Upper lobe of right lung (tissue), 1 donor: ENCODE data around the gene PPP1R16B. TPM values are rescaled to one million over a fixed set of nuclear protein-coding genes. Genes with fewer than 3 reads are reported as not detected.

ENCODE experiments used
- ATAC-seq: fragments of 200-7000 bp; cut with Tn5 transposase; one replicate; pipeline ENCODE4 v1.9.1; 2020; ENCODE audit warnings: mild to moderate bottlenecking, moderate library complexity
- DNase-seq: peaks from one replicate; pipeline ENCODE4 v3.0.0-alpha.2; 2020
- H3K27ac ChIP-seq: fragments of 200-600 bp; one replicate; pipeline ENCODE4 v1.8.0; 2022
- H3K27me3 ChIP-seq: fragments of 200-600 bp; one replicate; pipeline ENCODE4 v1.8.0; 2022; ENCODE audit warnings: mild to moderate bottlenecking
- H3K36me3 ChIP-seq: fragments of 200-600 bp; one replicate; pipeline ENCODE4 v1.8.0; 2022
- H3K4me1 ChIP-seq: fragments of 200-600 bp; one replicate; pipeline ENCODE4 v1.8.0; 2022
- H3K4me3 ChIP-seq: fragments of 200-600 bp; one replicate; pipeline ENCODE4 v1.8.0; 2022; ENCODE audit warnings: mild to moderate bottlenecking
- H3K9me3 ChIP-seq: fragments of 200-600 bp; one replicate; pipeline ENCODE4 v1.8.0; 2022
- intact Hi-C: fragments of 100-400 bp; cut with DNase I; formaldehyde crosslinking; loops from one replicate; pipeline ENCODE4 v1.11.0; 2022
- total RNA-seq: library from RNA; stranded (reverse); fragmentation: NEBNext Ultra II Directional; extraction: Animal tissue kit (Norgen Biotek cat#: 25700); gene quantifications from one replicate; pipeline ENCODE4 v1.2.1, GENCODE V29; 2021
- TF ChIP-seq, protein P1 (sequence below): fragments of 200-600 bp; IDR thresholded peaks from one replicate; pipeline ENCODE4 v1.8.0; 2022; ENCODE audit warnings: antibody characterized with exemption
- donor health status: DM: no; HTN: yes; CAD: no; lungs with severe emphysema.

The PPP1R16B gene
- total RNA-seq, 1 donor from 2014 or later = 22.1 TPM

DNA sequence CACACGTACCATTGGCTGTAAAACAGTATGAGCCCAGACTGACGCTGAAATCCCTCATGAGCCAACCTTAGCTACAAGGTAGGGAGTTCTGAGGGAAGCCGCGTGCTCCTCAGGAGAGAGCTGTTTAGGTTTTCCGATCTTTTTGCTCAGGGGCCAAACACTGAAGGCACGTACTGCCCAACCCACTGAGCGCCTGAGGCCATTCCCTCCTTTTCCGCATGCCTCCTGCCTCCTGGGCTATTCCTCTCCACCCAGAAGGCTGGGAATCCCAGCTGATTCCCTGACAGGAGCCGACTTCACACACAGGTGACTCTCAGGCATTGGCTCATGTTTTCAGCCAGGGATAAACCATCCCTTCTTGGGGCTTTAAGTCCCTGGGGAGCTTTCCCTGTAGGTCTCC is 115.4 kb downstream of the PPP1R16B start:
- TF ChIP-seq, protein P1, sequence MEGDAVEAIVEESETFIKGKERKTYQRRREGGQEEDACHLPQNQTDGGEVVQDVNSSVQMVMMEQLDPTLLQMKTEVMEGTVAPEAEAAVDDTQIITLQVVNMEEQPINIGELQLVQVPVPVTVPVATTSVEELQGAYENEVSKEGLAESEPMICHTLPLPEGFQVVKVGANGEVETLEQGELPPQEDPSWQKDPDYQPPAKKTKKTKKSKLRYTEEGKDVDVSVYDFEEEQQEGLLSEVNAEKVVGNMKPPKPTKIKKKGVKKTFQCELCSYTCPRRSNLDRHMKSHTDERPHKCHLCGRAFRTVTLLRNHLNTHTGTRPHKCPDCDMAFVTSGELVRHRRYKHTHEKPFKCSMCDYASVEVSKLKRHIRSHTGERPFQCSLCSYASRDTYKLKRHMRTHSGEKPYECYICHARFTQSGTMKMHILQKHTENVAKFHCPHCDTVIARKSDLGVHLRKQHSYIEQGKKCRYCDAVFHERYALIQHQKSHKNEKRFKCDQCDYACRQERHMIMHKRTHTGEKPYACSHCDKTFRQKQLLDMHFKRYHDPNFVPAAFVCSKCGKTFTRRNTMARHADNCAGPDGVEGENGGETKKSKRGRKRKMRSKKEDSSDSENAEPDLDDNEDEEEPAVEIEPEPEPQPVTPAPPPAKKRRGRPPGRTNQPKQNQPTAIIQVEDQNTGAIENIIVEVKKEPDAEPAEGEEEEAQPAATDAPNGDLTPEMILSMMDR = no peak
- Histone ChIP-seq H3K36me3 (no peaks in the 10 kb centered on the region), H3K27ac (no peak overlapping the region), H3K9me3 (no peaks in the 10 kb centered on the region), H3K4me3 (no peak overlapping the region), H3K4me1 (no peaks in the 10 kb centered on the region), H3K27me3 (no peaks in the 10 kb centered on the region)
- intact Hi-C loops = no loop called here
- ATAC-seq = no peak
- DNase-seq = no peak

DNA sequence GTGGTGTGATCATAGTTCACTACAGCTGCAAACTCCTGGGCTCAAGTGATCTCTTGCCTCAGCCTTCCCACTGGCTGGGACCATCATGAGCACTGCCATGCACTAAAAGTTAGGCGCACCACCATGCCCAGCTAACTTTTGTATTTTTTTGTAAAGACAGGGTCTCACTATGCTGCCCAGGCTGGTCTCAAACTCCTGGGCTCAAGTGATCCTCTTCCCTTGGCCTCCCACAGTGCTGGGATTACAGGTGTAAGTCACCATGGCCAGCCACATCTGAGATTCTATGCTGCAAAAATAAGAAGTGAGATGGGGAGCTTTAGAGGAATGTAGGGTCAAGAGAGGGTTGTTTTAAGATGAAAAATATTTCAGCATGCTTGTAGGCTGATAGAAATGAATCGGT is 119.2 kb downstream of the PPP1R16B start:
- H3K27ac ChIP-seq = no peak overlapping the region
- H3K9me3 ChIP-seq = no peaks in the 10 kb centered on the region
- no peak overlapping the region for H3K4me3 ChIP-seq
- TF ChIP-seq, protein P1 = no peak
- H3K36me3 ChIP-seq = no peaks in the 10 kb centered on the region
- H3K4me1 ChIP-seq = peaks cover 7% of the 10 kb centered on the region
- intact Hi-C loops = loop anchor here (5.0 kb wide), 1 partner anchor 123 kb away; no protein-coding TSS in a partner anchor
- no peak for DNase-seq
- no peak for ATAC-seq
- no peaks in the 10 kb centered on the region for H3K27me3 ChIP-seq

DNA sequence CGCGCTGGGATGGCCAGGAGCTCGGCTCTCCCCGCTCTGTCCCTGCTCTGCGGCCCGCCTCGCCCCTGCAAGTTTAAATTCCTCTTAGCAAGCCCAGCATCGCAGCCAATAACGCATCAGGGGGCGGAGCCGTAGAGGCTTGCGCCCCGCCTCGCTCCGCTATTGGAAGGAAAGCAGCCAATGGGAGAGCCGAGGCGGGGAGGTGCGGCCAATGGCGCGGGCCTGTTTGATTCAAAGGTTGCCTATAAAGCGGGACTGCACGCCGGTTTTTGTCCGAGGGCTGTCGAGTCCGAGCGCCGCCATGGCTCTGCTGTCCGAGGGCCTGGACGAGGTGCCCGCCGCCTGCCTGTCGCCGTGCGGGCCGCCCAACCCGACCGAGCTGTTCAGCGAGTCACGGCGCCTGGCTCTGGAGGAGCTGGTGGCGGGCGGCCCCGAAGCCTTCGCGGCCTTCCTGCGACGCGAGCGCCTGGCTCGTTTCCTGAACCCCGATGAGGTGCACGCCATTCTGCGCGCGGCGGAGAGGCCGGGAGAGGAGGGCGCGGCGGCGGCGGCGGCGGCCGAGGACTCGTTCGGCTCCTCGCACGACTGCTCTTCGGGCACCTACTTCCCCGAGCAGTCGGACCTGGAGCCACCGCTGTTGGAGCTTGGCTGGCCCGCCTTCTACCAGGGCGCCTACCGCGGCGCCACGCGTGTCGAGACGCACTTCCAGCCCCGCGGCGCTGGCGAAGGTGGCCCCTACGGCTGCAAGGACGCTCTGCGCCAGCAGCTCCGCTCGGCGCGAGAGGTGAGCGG is 120.8 kb downstream of the PPP1R16B start, which contains the start of gene FAM83D:
FAM83D (plus strand) TSS at position 276 of the 792 bp plus-strand sequence; CDS start at position 302, 26 bp downstream.
- intact Hi-C loops = loop anchor here (5.0 kb wide), 1 partner anchor 121 kb away; no protein-coding TSS in a partner anchor
- no peak within 1 kb of the TSS for H3K27ac ChIP-seq
- DNase-seq (peak; percentile 96), ATAC-seq (peak; percentile 98)
- peaks cover 3% of the 10 kb centered on the region for H3K27me3 ChIP-seq
- TF ChIP-seq, protein P1 = no peak
- no peaks in the 10 kb centered on the region for H3K9me3 ChIP-seq
- H3K4me3 ChIP-seq = peak within 1 kb of the TSS; percentile 70
- H3K36me3 ChIP-seq = no peaks in the 10 kb centered on the region
- peaks cover 7% of the 10 kb centered on the region for H3K4me1 ChIP-seq

DNA sequence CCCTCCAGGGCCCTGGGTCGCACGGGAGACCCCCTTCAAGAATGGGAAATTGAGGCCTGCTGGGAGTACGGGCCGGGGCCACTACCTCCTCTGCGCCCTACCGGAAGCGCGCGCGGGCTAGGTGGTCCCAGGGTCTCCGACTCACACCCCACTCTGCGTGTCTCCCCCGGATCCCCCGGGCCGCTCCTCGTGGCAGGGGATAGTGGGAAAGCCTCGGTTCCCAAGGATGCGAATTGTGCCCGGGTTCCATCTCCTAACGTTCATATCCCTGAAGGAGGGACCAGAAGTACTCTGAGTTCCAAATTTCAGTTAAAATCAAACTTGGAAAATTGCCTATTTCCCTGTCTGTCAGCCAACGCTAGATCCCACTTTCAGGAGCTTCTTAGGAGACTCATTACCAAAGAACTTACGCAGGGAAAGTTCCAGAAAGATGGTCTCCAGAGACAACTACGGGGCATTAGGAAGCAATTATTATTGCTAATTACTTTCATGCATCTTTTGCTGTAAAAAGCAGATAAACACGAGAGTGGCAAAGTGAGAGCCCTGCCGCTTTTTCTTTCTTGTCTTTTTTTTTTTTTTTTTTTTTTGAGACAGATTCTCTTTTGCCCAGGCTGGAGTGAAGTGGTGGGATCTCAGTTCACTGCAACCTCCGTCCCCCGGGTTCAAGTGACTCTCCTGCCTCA is 121.6 kb downstream of the PPP1R16B start:
- intact Hi-C loops = loop anchor here (5.0 kb wide), 1 partner anchor 120 kb away; no protein-coding TSS in a partner anchor
- DNase-seq (no peak), ATAC-seq (no peak)
- H3K4me3 ChIP-seq = peak overlapping the region; percentile 70
- H3K4me1 ChIP-seq = peaks cover 7% of the 10 kb centered on the region
- TF ChIP-seq, protein P1 = no peak
- H3K27me3 ChIP-seq = peaks cover 3% of the 10 kb centered on the region
- H3K9me3 ChIP-seq = no peaks in the 10 kb centered on the region
- H3K36me3 ChIP-seq = no peaks in the 10 kb centered on the region
- H3K27ac ChIP-seq = no peak overlapping the region

DNA sequence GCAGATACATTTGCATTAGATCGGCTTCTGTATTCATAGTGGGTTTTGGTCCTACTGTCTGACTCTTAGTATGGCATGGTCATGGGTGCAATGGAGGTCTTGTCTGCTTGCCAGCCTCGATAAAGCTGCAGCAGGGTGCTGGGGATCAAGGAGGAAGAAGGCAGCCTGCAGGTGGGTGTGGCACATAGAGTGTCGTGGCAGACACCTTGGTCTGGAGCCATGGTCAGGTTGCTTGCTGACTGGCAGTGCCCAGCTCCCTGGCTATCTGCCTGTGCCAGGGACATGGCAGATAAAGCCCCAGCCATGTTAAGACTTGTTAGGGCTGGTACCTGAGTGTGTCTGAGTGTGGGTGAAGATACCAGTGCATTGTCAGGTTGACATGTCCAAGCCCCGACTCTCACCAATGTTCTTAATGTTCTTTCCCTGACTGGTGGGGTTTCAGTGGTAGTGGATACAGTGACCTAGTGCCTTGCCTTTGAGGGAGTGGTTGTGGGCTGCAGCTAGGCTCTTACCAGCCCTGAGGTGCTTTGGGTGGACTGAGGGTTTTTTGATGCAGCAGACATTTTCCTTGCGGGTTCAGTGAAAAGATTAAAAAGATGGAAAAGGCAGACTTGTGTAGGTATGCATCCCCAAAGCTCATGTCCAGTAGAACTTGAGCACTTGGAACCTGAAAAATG is 122.5 kb downstream of the PPP1R16B start:
- H3K9me3 ChIP-seq = no peaks in the 10 kb centered on the region
- TF ChIP-seq, protein P1 = no peak
- H3K27me3 ChIP-seq = peaks cover 3% of the 10 kb centered on the region
- H3K4me1 ChIP-seq = peaks cover 7% of the 10 kb centered on the region
- no peak overlapping the region for H3K27ac ChIP-seq
- intact Hi-C loops = loop anchor here (5.0 kb wide), 1 partner anchor 119 kb away; no protein-coding TSS in a partner anchor
- ATAC-seq = no peak
- no peaks in the 10 kb centered on the region for H3K36me3 ChIP-seq
- no peak for DNase-seq
- H3K4me3 ChIP-seq = no peak overlapping the region
